Measurements from ENCODE around the gene CSF1R.

- TF ChIP-seq CTCF (IDR thresholded peaks at IDR 0.05; ENCODE audit: control extremely low read depth in 1 of 3, insufficient read depth in 1 of 3, low read depth in 1 of 3, low read length in 3 of 3) (no peak), SP2 (IDR thresholded peaks at IDR 0.05; ENCODE audit: low read length) (no peak), E2F6 (IDR thresholded peaks at IDR 0.05) (no peak), SP1 (IDR thresholded peaks at IDR 0.05; ENCODE audit: low read depth, low read length) (no peak), POLR2A (IDR thresholded peaks at IDR 0.05; ENCODE audit: control extremely low read depth in 1 of 2, low read depth in 2 of 2, low read length in 2 of 2) (no peak), PHF8 (conservative IDR thresholded peaks at IDR 0.05; ENCODE audit: low read depth, low read length) (no peak), CHD1 (IDR thresholded peaks at IDR 0.05; ENCODE audit: low read depth, low read length) (no peak), POU5F1 (IDR thresholded peaks at IDR 0.05; ENCODE audit: low read depth, low read length) (no peak), TAF1 (IDR thresholded peaks at IDR 0.05; ENCODE audit: low read depth, low read length) (no peak), EP300 (IDR thresholded peaks at IDR 0.05; ENCODE audit: borderline replicate concordance in 1 of 2, low read depth in 2 of 2, low read length in 2 of 2) (no peak), GABPA (IDR thresholded peaks at IDR 0.05; ENCODE audit: borderline replicate concordance, insufficient read depth, low read length) (no peak)
Observed at GRCh38 chr5:150077996-150078801, 8.2 kb downstream of the CSF1R start.
